ENCODE data around the gene TUBB. TPM values are rescaled to one million over a fixed set of nuclear protein-coding genes. Genes with fewer than 3 reads are reported as not detected.

TUBB gene
- 1,000 to 10,000 TPM; 1,695 to 1,719 TPM for total RNA-seq

DNA sequence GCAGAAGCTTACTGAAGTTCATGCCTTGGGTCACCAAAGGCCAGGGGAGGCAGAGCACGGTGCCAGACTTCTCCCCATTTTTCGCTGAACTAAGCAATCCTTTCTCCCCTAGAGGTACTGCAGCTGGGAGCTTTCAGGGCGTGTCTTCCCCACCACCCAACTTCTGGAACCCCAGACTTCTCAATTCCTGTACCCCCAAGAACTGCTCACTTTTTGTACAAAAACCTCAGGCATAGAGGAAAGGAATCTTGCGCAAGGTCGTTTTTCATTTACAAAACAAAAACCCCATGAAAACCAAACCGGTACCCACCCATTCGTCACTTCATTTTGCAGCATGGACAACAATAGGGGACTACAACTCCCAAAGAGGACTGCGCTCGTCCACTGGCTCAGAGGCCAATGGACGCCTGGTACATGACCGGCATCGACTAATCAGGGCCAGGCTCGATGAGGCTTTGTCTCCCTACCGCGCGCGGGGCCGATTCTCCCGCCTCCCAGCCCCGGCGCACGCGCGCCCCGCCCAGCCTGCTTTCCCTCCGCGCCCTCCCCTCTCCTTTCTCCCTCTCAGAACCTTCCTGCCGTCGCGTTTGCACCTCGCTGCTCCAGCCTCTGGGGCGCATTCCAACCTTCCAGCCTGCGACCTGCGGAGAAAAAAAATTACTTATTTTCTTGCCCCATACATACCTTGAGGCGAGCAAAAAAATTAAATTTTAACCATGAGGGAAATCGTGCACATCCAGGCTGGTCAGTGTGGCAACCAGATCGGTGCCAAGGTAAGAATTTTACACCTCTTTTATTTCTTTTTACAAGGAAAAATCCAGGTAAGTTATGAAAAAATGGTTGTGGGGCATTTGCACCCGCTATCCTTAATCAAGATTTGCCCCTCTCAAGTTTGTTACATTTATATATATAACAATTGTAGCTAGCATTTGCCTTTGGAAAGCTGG lies at the start of gene TUBB:
TUBB (plus strand) TSS at position 562 of the 947 bp plus-strand sequence; CDS start at position 717, 155 bp downstream.
- DNase-seq = peak; percentile 97
- intact Hi-C loops (cut with micrococcal nuclease) = loop anchor here (2.0 to 10.0 kb wide), 3 partner anchors 73 to 365 kb away; partner anchors contain the start of genes C6orf136 and HLA-E
- Mint-ChIP-seq H3K27ac (peak within 1 kb of the TSS; percentile 95), H3K4me1 (ENCODE audit: low read depth) (peaks cover 55% of the 10 kb centered on the region), H3K27me3 (peaks cover 1% of the 10 kb centered on the region), H3K36me3 (peaks cover 64% of the 10 kb centered on the region), H3K4me3 (peak within 1 kb of the TSS; percentile 92), H3K9me3 (no peaks in the 10 kb centered on the region)
- CTCF ChIA-PET = interaction anchor here (0.6 to 24.6 kb wide), 4 partner anchors 11 to 124 kb away, joined by 3 to 628 read pairs (median 5); partner anchors contain the start of gene DHX16
- POLR2A ChIA-PET = interaction anchor here (0.7 to 9.7 kb wide), 6 partner anchors 10 to 149 kb away, joined by 3 to 209 read pairs (median 11); partner anchors contain the start of genes ABCF1, MRPS18B, NRM and PPP1R18

DNA sequence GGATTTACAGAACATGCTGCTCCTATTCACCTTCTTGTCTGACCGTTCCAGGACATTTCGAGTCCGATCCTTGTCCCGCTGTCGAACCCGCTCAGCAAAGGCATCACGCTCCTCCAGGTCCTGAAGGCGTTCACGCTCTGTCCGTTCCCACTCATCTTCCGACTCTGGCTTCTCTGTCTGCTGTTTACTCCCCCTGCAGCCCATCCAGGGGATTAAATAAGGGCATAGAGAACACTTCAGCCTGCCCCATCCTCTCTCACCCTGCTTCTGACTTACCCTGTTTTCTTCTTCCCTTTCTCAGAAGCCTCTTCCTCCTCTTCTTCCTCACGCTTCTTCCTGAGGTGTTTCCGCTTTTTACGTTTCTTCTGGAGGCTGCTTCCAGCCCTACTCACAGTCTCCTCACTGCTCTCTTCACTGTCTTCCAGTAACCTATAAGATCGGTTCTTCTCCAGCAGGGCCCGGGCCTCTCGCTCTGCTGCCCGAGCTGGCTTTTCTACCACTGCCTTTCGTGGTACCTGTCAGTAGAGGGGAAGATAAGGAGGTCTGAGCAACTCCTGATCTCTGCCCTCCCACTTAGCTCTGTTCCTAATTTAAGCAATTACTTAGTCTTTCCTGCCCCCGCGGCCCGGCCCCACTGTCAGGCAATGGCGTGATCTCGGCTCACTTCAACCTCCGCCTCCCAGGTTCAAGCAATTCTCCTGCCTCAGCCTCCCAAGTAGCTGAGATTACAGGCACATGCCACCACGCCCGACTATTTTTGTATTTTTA lies 49.2 kb upstream of the TUBB start:
- H3K9me3 Mint-ChIP-seq = no peaks in the 10 kb centered on the region
- peak overlapping the region; percentile 91 for H3K4me3 Mint-ChIP-seq
- no peaks in the 10 kb centered on the region for H3K27me3 Mint-ChIP-seq
- H3K36me3 Mint-ChIP-seq = peaks cover 14% of the 10 kb centered on the region
- intact Hi-C loops (cut with micrococcal nuclease) = no loop called here
- no peak overlapping the region for H3K27ac Mint-ChIP-seq
- ChIA-PET POLR2A (no interaction called here), CTCF (interaction anchor here (1.5 to 19.8 kb wide), 2 partner anchors 56 to 126 kb away, joined by 4 to 628 read pairs; partner anchors contain the start of genes MDC1 and TUBB)
- peaks cover 33% of the 10 kb centered on the region for H3K4me1 Mint-ChIP-seq (ENCODE audit: low read depth)
- no peak for DNase-seq

DNA sequence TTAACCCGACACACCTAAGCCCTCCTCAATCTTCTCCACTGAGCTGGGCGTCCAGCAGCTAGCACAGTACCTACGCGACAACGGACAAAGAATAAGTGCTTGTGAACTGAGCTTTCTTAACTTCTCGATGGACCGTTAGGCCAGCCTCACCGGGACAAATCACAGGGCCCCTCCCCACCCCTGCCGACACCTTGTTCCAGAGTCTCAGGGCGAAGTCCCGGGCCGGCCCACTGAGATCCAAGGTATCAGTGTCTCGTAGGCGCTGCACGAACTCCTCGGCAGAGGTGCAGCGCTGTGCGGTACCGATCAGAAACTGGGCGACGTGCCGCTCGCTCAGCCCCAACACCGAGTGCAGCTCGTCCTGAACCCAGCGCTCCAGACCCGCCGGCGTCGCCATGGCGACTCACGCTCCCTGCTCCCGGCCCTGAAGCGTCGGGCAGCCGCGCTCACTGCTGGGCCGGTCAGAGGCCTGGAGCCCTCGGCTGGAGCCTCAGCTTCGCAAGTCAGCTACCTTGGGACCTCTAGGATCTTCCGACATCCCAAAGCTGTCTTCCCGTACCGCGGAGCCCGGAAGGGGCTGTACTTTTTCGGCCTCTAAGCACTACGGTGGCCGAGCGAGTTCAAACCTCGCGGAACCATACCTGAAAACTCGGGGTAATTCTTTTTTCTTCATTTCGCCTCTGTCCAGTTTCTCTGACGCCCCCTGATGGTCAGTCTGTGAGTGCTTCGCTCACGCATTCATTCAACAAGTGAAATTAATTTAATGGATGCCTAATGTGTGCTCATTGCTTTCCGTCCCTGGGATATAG lies 47.5 kb upstream of the TUBB start, which contains the start of gene DHX16:
DHX16 (minus strand) TSS at position 562 of the 809 bp plus-strand sequence; CDS start at position 397, 165 bp downstream.
- no peaks in the 10 kb centered on the region for H3K27me3 Mint-ChIP-seq
- peak within 1 kb of the TSS; percentile 84 for H3K27ac Mint-ChIP-seq
- peaks cover 23% of the 10 kb centered on the region for H3K36me3 Mint-ChIP-seq
- intact Hi-C loops (cut with micrococcal nuclease) = loop anchor here (1.0 to 2.0 kb wide), 4 partner anchors 10 to 190 kb away; partner anchors contain the start of genes C6orf136, MRPS18B and PPP1R10
- CTCF ChIA-PET = interaction anchor here (0.8 to 19.8 kb wide), 15 partner anchors 11 to 415 kb away, joined by 3 to 628 read pairs (median 4); partner anchors contain the start of genes MDC1, MRPS18B and TUBB
- DNase-seq = peak; percentile 93
- H3K9me3 Mint-ChIP-seq = no peaks in the 10 kb centered on the region
- POLR2A ChIA-PET = interaction anchor here (0.8 to 1.7 kb wide), 7 partner anchors 8 to 58 kb away, joined by 3 to 5 read pairs (median 4); partner anchors contain the start of genes MDC1 and MRPS18B
- H3K4me3 Mint-ChIP-seq = peak within 1 kb of the TSS; percentile 91
- peaks cover 30% of the 10 kb centered on the region for H3K4me1 Mint-ChIP-seq (ENCODE audit: low read depth)

DNA sequence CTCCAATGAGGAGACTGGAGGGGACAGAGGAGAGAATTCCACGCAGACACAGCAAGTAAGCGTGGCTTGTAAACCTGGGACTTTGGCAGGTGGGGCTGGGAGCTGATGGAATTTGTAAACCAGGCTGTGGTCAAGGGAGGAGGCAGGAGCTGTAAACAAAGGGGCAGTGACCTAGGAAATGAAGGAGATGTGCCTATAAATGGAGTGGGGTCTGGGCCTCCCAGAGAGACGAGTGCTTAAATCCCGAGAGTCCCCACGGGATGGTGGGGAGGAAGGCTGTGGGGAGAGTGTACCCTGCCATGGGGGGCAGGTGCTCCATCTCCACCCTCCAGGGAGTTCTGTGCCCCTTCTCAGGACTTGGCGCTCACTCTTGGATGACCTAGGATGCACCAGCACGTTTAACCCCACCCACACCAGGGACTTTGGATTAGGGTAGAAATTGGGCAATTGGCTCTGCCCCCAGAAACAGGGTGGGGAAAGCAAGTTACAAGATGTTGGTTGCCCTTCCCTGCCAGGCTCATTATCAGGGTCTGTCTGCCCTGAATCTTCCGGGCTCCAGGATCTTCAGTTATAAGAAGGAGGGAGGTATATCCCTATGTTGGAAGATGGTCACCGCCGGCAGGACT lies 43.4 kb upstream of the TUBB start:
- no peaks in the 10 kb centered on the region for H3K27me3 Mint-ChIP-seq
- CTCF ChIA-PET = interaction anchor here (19.8 kb wide), 1 partner anchor 50 kb away, joined by 628 read pairs; the partner anchor contains the start of genes MDC1 and TUBB
- H3K4me1 Mint-ChIP-seq (ENCODE audit: low read depth) = peaks cover 25% of the 10 kb centered on the region
- POLR2A ChIA-PET = interaction anchor here (1.2 kb wide), 1 partner anchor 45 kb away, joined by 3 read pairs; no protein-coding TSS in a partner anchor
- H3K9me3 Mint-ChIP-seq = no peaks in the 10 kb centered on the region
- peaks cover 50% of the 10 kb centered on the region for H3K36me3 Mint-ChIP-seq
- no peak overlapping the region for H3K4me3 Mint-ChIP-seq
- no peak for DNase-seq
- intact Hi-C loops (cut with micrococcal nuclease) = no loop called here
- H3K27ac Mint-ChIP-seq = no peak overlapping the region

DNA sequence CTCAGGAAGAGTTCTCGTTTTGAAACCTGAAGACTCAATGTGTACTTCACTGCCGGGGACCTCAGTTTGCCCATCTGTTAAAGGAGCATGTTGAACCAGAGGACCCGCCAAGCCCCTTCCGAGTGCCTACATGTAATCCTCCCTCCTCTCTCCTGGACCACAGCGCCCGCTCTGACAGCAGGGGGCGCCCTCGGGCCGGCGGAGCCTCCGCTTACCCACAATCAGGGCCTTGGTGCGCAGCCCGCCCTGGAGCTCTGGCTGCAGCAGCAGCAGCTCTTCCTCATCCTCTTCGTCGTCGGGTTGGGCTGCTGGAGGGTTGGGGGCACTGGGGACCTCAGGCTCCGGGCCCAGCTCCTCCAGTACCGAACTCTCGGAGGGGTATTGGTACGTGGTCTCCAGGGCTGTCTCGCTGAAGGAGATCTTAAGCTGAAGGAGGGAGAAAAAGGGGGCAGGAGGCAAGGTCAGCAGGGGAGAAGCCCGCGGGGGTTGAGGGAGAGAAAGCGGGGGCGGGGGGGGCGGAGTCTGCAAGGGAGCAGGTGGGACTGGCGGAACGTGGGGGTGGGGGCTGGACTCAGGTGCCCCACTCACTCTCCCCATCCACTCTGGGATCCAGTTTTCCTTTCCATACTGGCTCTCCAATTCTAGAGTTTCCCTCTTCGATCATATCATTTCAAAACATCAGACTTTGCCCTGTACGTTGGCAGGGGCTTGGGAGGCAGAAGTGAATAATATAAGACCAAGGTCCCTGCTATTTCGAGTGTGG lies 41.0 kb upstream of the TUBB start:
- Mint-ChIP-seq H3K4me1 (ENCODE audit: low read depth) (peaks cover 16% of the 10 kb centered on the region), H3K9me3 (no peaks in the 10 kb centered on the region), H3K4me3 (peak overlapping the region; percentile 100), H3K36me3 (peaks cover 71% of the 10 kb centered on the region), H3K27ac (peak overlapping the region; percentile 99), H3K27me3 (no peaks in the 10 kb centered on the region)
- peak; percentile 94 for DNase-seq
- intact Hi-C loops (cut with micrococcal nuclease) = loop anchor here (1.0 to 2.0 kb wide), 3 partner anchors 11 to 198 kb away; partner anchors contain the start of gene NRM
- POLR2A ChIA-PET = interaction anchor here (1.1 to 14.8 kb wide), 6 partner anchors 12 to 61 kb away, joined by 3 to 209 read pairs (median 6); partner anchors contain the start of genes MDC1, MRPS18B, NRM and PPP1R10
- CTCF ChIA-PET = interaction anchor here (0.6 to 19.8 kb wide), 35 partner anchors 9 to 408 kb away, joined by 3 to 628 read pairs (median 4); partner anchors contain the start of genes ATAT1, MDC1, MRPS18B and NRM

DNA sequence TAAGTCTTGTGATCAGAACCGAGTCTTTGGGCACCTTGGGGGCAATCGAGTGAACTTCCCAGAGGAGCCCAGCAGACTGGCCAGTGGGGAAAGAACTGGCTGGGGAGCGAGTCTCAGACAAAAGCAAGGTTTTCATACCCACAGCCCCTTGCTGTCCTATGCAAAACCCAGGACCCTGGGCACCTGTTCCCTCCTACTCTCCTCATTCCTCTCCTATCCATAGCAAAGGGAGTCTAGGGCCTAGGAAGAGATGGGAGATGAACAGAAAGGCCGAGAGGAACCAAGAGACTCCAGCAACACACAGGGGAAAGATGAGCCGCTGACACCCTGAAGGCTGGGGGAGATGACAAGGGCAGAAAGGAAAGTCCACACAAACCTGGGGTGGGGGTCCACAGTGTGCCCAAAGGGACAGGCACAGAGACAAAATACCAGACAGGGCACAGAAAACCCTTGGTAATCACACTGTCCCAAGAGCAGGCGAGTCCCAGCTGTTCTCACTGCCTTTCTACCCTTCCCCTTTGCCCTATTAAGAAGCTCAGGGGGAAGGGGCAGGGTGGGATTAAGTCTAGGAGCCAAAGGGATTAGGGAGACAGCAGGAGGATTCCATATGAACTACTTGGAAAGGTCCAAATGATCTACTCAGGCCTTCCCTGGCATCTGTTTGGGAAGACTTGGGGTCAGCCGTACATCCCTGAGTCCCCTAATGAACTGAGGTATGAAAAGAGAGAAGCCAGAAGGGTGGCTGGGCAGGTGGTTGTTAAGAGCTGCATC lies 40.2 kb upstream of the TUBB start:
- POLR2A ChIA-PET = interaction anchor here (1.1 to 14.8 kb wide), 8 partner anchors 11 to 65 kb away, joined by 4 to 209 read pairs (median 10); partner anchors contain the start of genes IER3, MDC1, MRPS18B and NRM
- Mint-ChIP-seq H3K9me3 (no peaks in the 10 kb centered on the region), H3K27ac (peak overlapping the region; percentile 99), H3K36me3 (peaks cover 78% of the 10 kb centered on the region), H3K4me1 (ENCODE audit: low read depth) (peaks cover 16% of the 10 kb centered on the region), H3K27me3 (no peaks in the 10 kb centered on the region), H3K4me3 (peak overlapping the region; percentile 100)
- CTCF ChIA-PET = interaction anchor here (0.6 to 19.8 kb wide), 14 partner anchors 10 to 407 kb away, joined by 3 to 628 read pairs (median 4); partner anchors contain the start of genes MDC1, MRPS18B, NRM and PPP1R10
- intact Hi-C loops (cut with micrococcal nuclease) = loop anchor here (1.0 to 5.0 kb wide), 5 partner anchors 10 to 197 kb away; partner anchors contain the start of genes ABCF1, GNL1, NRM and PRR3
- DNase-seq = peak; percentile 18

DNA sequence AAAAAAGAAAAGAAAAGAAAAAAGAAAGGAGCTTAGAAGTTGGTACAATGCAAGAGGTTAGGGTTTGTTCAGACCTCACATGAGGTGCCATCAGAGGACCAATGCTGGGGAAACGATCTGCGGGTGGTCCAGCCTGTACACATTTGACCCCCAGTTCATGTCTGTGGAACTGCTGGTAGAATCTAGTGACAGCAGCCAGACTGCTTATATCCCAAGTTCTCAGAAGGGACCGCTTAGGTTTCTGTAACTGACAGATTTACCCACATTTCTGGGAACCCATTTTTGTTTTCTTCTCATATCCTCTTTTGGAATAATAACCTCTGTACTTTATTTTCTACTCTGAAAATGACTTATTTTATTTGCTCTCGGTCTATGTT lies 38.4 kb upstream of the TUBB start:
- POLR2A ChIA-PET = interaction anchor here (0.5 to 14.8 kb wide), 8 partner anchors 9 to 191 kb away, joined by 3 to 209 read pairs (median 6); partner anchors contain the start of genes ABCF1, IER3, MDC1 and NRM
- Mint-ChIP-seq H3K4me3 (peak overlapping the region; percentile 100), H3K27me3 (no peaks in the 10 kb centered on the region), H3K9me3 (no peaks in the 10 kb centered on the region), H3K27ac (peak overlapping the region; percentile 99), H3K4me1 (ENCODE audit: low read depth) (peaks cover 11% of the 10 kb centered on the region), H3K36me3 (peaks cover 85% of the 10 kb centered on the region)
- CTCF ChIA-PET = interaction anchor here (0.6 to 19.8 kb wide), 6 partner anchors 9 to 388 kb away, joined by 3 to 628 read pairs (median 3); partner anchors contain the start of genes MDC1, MRPS18B, NRM and TUBB
- no peak for DNase-seq
- intact Hi-C loops (cut with micrococcal nuclease) = loop anchor here (1.0 to 5.0 kb wide), 8 partner anchors 8 to 193 kb away; partner anchors contain the start of genes ABCF1, DHX16, GNL1 and HLA-E

DNA sequence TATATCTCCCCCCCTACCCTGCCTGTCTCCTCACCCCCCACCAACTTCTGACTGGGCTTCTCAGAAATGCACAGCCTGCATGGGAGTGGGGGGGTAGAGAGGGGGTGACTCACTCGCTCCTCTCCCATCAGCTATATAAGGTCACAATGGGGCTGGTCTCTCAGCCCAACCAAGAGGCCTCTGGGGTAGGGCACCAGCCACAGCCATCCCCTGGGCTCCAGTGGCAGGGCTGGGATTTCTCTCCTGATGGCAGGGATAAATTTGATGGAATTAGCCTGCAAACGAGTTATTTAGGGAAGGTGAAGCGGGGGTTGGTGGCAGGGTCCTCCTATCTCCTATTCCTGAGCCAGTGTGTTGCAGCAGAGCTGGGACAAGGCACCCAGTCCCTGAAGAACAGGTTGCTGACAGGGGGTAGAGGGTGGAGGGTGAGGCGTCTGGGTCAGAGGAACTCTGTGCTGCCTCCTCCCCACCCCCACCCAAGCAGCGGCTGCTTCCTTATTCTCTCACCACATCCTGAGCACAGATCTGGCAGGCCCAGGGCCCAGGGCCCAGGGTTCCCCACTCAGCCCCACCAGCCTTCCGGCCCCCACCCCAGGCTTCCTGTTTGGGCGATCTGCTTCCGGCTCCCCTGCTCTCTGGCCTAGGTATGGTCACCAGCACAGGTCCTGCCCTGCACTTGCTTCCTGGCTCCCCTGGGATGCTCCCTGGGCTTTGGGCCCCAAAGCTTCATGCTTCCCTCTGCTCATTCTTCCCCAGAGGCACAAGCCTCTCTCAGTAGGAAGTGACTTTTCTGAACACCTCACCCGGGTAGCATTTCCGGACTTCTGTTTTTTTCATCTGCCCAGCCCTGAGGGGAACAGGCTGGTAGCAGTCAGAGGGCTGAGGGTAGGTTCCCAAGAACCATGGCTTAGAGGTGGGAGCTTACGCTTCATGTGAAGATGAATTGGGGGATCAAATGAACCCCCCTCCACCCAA lies 37.7 kb upstream of the TUBB start:
- intact Hi-C loops (cut with micrococcal nuclease) = loop anchor here (1.0 to 5.0 kb wide), 8 partner anchors 9 to 194 kb away; partner anchors contain the start of genes ABCF1, DHX16, GNL1 and HLA-E
- peak overlapping the region; percentile 100 for H3K4me3 Mint-ChIP-seq
- POLR2A ChIA-PET = interaction anchor here (0.5 to 14.8 kb wide), 8 partner anchors 8 to 191 kb away, joined by 3 to 209 read pairs (median 4); partner anchors contain the start of genes ABCF1, DHX16, MDC1 and NRM
- no peaks in the 10 kb centered on the region for H3K9me3 Mint-ChIP-seq
- H3K4me1 Mint-ChIP-seq (ENCODE audit: low read depth) = peaks cover 11% of the 10 kb centered on the region
- peak; percentile 95 for DNase-seq
- CTCF ChIA-PET = interaction anchor here (0.6 to 19.8 kb wide), 5 partner anchors 9 to 387 kb away, joined by 3 to 628 read pairs (median 3); partner anchors contain the start of genes MDC1, MRPS18B, NRM and TUBB
- H3K27me3 Mint-ChIP-seq = no peaks in the 10 kb centered on the region
- peaks cover 80% of the 10 kb centered on the region for H3K36me3 Mint-ChIP-seq
- peak overlapping the region; percentile 99 for H3K27ac Mint-ChIP-seq
